Fibroblast of mammary gland (primary cell): Measurements from ENCODE around the gene R3HDML.

Experiments used
- DNase-seq: peaks from one replicate; pipeline ENCODE4 v3.0.0-alpha.2; 2010; ENCODE audit warnings: low read depth
- H3K4me3 ChIP-seq: 2 replicates; pipeline ENCODE4 v1.5.1; 2011; ENCODE audit warnings: low read depth, mild to moderate bottlenecking, low read length, moderate library complexity; ENCODE audit not compliant: control insufficient read depth
- CTCF ChIP-seq: conservative IDR thresholded peaks from 2 replicates; pipeline ENCODE4 v1.5.1; 2011; ENCODE audit warnings: low read depth, low read length, inconsistent platforms; ENCODE audit not compliant: control insufficient read depth, insufficient read depth

R3HDML gene

DNA sequence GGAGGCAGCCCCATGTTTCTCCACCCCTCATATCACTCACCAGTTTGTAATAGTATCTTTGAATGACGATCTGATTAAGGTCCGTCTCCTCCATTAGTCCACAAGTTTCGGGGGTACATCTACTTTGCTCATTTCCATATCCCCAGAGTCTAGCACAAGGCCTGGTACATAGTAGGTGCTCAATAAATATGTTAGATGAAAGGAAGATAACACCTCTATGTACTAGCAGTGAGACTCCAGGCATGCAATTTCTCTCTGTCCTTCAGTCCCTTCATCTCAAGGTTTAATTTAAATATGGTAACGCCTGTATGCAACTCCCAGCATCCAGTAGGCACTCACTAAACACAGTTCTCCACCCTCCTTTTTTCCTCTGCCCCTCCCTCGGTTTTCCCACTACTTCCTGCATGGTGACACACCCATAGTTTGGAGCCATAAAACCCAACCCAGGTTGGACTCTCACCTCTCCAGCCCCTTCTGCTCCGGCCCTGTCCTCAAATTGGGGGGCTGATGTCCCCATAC, 18.2 kb downstream of the R3HDML start:
- no peak for DNase-seq
- TF ChIP-seq CTCF: no peak
- no peak overlapping the region for H3K4me3 ChIP-seq

DNA sequence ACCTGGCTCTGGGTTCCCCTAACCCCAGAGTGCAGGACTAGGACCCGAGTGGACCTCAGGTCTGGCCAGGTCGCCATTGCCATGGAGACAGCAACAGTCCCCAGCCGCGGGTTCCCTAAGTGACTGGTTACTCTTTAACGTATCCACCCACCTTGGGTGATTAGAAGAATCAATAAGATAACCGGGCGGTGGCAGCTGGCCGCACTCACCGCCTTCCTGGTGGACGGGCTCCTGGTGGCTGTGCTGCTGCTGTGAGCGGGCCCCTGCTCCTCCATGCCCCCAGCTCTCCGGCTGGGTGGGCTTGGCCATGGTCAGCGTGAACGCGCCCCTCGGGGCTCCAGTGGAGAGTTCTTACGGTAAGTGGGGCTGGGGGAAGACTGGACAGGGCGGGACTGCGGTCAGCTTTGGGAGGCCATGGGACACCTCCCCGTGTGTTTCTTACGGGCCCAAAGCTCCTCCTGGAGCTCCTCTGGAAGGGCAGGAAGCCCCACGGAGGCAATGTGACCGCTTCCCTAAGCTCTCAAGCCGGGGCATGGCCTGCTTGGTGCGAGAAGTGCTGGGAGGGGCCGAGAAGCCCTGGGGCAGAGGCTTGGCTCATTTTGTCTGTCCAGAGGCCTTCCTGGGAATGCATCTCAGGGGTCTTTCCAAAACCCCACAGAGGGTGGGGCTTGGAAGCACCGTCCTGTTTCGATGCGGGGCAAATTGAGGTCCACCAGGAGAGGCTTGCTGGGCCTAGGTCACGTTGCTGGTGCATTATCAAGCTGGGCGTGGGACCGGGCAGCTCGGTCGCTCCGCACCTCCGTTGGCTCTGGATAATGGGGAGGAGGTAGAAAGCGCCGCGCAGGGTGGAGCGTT, 18.9 kb downstream of the R3HDML start, which contains the start of gene HNF4A:
Gene HNF4A (plus strand): TSS at position 202 of the 855 bp plus-strand sequence. CDS start 106 bp downstream, at position 308.
- no peak for DNase-seq
- no peak within 1 kb of the TSS for H3K4me3 ChIP-seq
- TF ChIP-seq CTCF: no peak

DNA sequence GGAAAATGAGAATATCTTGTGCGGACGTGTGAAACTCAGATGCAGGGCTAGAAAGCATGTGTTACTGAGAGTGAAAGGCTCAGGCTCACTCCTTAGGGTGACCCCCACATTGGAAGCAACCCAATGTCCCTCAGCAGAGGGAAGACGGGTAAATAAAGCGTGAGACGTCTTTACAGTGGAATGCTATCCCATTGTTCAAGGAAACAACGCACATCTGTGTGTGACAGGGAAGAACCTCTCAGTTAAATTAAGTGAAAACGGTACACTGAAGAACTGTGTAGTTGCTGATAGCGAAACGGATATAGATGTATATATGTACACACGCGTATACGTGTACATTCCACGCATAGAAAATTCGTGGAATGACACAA, 19.5 kb downstream of the R3HDML start:
- DNase-seq: no peak
- H3K4me3 ChIP-seq: no peak overlapping the region
- TF ChIP-seq CTCF: no peak

DNA sequence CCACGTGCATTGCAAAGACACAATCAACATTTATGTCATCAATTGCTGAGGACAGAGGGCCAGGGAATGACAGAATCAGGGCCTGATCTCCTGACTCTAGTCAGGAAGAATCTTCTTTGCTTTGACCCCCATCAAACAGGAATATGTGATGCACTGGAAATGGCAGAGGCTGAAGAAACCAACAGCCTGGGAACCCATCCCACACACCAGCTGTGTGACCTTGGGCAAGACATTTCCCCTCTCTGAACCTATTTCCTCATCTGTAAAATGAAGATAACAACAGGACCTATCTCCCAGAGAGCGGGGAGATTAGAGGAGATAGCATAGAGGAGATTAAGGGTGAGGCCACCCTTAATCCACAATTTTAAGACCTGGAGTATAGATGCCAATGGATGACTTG, 20.2 kb downstream of the R3HDML start:
- no peak overlapping the region for H3K4me3 ChIP-seq
- no peak for DNase-seq
- no peak for TF ChIP-seq CTCF

GRCh38 chr20:44357555-44358125, 20.8 kb downstream of the R3HDML start:
- no peak overlapping the region for H3K4me3 ChIP-seq
- DNase-seq: no peak
- no peak for TF ChIP-seq CTCF

DNA sequence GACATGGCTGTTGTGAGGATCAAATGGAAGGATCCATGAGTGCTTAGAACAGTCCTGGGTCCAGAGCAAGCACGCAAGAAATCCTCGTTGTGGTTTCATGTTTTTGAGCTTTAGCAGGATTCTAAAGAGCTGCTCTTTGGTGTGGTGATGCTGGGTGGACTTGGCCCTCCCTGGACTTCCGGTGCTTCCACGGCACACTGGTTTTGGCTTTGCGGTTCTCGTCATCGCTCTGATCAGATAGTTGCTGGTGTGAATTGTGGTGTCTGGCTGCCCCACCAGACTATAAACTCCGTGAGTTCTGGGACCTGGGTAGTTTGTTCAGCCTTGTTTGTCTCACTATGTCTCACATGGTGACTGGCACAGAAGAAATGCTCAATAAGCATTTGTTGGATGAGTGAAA, 21.9 kb downstream of the R3HDML start:
- no peak for TF ChIP-seq CTCF
- DNase-seq: no peak
- H3K4me3 ChIP-seq: no peak overlapping the region

GRCh38 chr20:44360221-44360620, 23.4 kb downstream of the R3HDML start:
- no peak for DNase-seq
- TF ChIP-seq CTCF: no peak
- no peak overlapping the region for H3K4me3 ChIP-seq
